OCI-LY7 (cell line): ENCODE measurements around the gene GALNT2. TPM values are rescaled to one million over a fixed set of nuclear protein-coding genes. Genes with fewer than 3 reads are reported as not detected.

Experiments
- BruUV-seq: library from RNA; stranded (reverse); fragments of 400-500 nt; replicated peaks from 2 replicates; lab custom pipeline; 2021; lab: Mats Ljungman, UMichigan
- CTCF ChIA-PET: fragments of 300-600 bp; sonication (Branson Sonifier 250); formaldehyde crosslinking; loops from one replicate; lab custom pipeline; 2022; ENCODE audit warnings: antibody characterized with exemption; ENCODE audit not compliant: unreplicated experiment; lab: Charles Lee
- POLR2A ChIA-PET: fragments of 300-600 bp; sonication (Branson Sonifier 250); formaldehyde crosslinking; loops from one replicate; lab custom pipeline; 2022; ENCODE audit warnings: antibody characterized with exemption; lab: Charles Lee
- DNase-seq: peaks from one replicate; pipeline ENCODE4 v3.0.0-alpha.2; 2015; ENCODE audit warnings: low spot score
- H2AFZ ChIP-seq: fragments of 200-600 bp; sonication (generic), shearing (Covaris generic); 2 replicates; pipeline ENCODE4 v1.6.1; 2014; ENCODE audit warnings: mild to moderate bottlenecking, antibody characterized with exemption, low read length, moderate library complexity
- H3K27ac ChIP-seq: fragments of 200-600 bp; sonication (generic); 2 replicates; pipeline ENCODE4 v1.5.1; 2014; ENCODE audit warnings: mixed run types, low read depth, mild to moderate bottlenecking, moderate library complexity, low read length, inconsistent platforms; ENCODE audit not compliant: poor library complexity, severe bottlenecking
- H3K36me3 ChIP-seq: fragments of 200-600 bp; sonication (generic); 2 replicates; pipeline ENCODE4 v1.6.1; 2014; ENCODE audit warnings: mild to moderate bottlenecking, antibody characterized with exemption, low read length, moderate library complexity, mixed read lengths; ENCODE audit not compliant: insufficient read depth
- H3K4me1 ChIP-seq: fragments of 200-600 bp; sonication (generic); 2 replicates; pipeline ENCODE4 v1.5.1; 2014; ENCODE audit warnings: mild to moderate bottlenecking, low read length; ENCODE audit not compliant: insufficient read depth, poor library complexity, severe bottlenecking
- H3K4me2 ChIP-seq: fragments of 200-600 bp; sonication (generic); 2 replicates; pipeline ENCODE4 v1.6.1; 2014; ENCODE audit warnings: mild to moderate bottlenecking, low read length
- H3K4me3 ChIP-seq: fragments of 200-600 bp; sonication (generic); 2 replicates; pipeline ENCODE4 v1.5.1; 2014; ENCODE audit warnings: mild to moderate bottlenecking, low read depth, low read length; ENCODE audit not compliant: poor library complexity, severe bottlenecking
- H3K79me2 ChIP-seq: fragments of 200-600 bp; sonication (generic); 2 replicates; pipeline ENCODE4 v1.6.1; 2016; ENCODE audit warnings: low read depth, mild to moderate bottlenecking, low read length, moderate library complexity, mixed read lengths; ENCODE audit not compliant: insufficient read depth
- H3K9me2 ChIP-seq: fragments of 200-600 bp; sonication (generic); 2 replicates; pipeline ENCODE4 v1.6.1; 2016; ENCODE audit warnings: mild to moderate bottlenecking, low read length, mixed read lengths; ENCODE audit not compliant: insufficient read depth
- H3K9me3 ChIP-seq: fragments of 200-600 bp; sonication (generic); 2 replicates; pipeline ENCODE4 v1.6.1; 2014; ENCODE audit warnings: mild to moderate bottlenecking, mixed run types, low read length, mixed read lengths
- H4K20me1 ChIP-seq: fragments of 200-600 bp; sonication (generic); 2 replicates; pipeline ENCODE4 v1.6.1; 2014; ENCODE audit warnings: mild to moderate bottlenecking, antibody characterized with exemption, low read length, moderate library complexity, mixed read lengths; ENCODE audit not compliant: insufficient read depth
- EZH2phosphoT487 ChIP-seq: fragments of 200-600 bp; sonication (generic); IDR thresholded peaks from 2 replicates; pipeline ENCODE4 v1.6.1; 2018; ENCODE audit warnings: low read depth, borderline replicate concordance, mild to moderate bottlenecking, mixed run types, antibody characterized with exemption, low read length, moderate library complexity, mixed read lengths
- intact Hi-C: fragments of 100-400 bp; cut with micrococcal nuclease; formaldehyde crosslinking; loops from one replicate; pipeline ENCODE4 v1.10.0; 2022; ENCODE audit not compliant: unreplicated experiment
- total RNA-seq, 2 experiments: library from RNA; depleted of rRNA in 1 of 2; stranded (reverse); fragments of >200 nt in 1 of 2; shearing (Covaris generic) in 1 of 2; gene quantifications; 2 replicates each; pipeline ENCODE4 v1.2.3, GENCODE V29; 2014 to 2022
- TF ChIP-seq, protein P1 (sequence below): fragments of 200-600 bp; sonication (generic); conservative IDR thresholded peaks from 2 replicates; pipeline ENCODE4 v1.5.1; 2014; ENCODE audit warnings: mild to moderate bottlenecking, antibody characterized with exemption, low read length, moderate library complexity, mixed read lengths

Gene GALNT2
- total RNA-seq, 2 experiments from 2014 or later = 29.9 to 67.3 TPM

DNA sequence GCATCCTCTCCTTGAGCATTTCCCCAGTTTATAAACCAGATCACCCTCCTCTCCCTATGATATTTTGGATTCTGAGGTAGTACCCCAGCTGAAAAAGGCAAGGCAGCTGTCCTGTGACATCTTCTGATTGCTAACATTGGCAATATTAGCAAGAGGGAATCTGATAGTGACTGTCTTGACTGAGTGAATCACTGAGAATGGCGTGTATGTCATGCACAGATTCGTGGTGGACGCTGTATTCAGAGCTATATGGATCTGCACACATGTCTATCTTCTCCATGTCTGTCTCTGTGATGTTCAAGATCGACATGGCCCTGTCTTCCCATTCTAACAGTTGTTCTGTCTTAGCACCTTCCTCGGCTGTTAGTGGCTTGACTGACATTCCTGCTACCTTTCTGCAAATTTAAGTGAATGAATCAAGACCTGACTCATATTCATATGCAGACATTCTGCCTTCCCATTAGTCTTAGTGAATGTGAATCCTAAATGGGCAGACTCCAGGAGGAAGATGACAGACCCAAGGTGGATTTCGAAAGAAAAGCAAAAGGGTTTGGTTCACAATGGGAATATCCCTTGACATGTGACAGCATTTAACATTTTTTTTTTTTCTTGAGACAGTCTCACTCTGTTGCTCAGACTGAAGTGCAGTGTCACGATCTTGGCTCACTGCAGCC, 261.4 kb downstream of the GALNT2 start:
- no peak overlapping the region for H2AFZ ChIP-seq
- DNase-seq = no peak
- H3K36me3 ChIP-seq = no peaks in the 10 kb centered on the region
- no peak for TF ChIP-seq EZH2phosphoT487
- TF ChIP-seq, protein P1, sequence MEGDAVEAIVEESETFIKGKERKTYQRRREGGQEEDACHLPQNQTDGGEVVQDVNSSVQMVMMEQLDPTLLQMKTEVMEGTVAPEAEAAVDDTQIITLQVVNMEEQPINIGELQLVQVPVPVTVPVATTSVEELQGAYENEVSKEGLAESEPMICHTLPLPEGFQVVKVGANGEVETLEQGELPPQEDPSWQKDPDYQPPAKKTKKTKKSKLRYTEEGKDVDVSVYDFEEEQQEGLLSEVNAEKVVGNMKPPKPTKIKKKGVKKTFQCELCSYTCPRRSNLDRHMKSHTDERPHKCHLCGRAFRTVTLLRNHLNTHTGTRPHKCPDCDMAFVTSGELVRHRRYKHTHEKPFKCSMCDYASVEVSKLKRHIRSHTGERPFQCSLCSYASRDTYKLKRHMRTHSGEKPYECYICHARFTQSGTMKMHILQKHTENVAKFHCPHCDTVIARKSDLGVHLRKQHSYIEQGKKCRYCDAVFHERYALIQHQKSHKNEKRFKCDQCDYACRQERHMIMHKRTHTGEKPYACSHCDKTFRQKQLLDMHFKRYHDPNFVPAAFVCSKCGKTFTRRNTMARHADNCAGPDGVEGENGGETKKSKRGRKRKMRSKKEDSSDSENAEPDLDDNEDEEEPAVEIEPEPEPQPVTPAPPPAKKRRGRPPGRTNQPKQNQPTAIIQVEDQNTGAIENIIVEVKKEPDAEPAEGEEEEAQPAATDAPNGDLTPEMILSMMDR = no peak
- no peaks in the 10 kb centered on the region for H3K9me3 ChIP-seq
- no TSS peak for BruUV-seq
- H3K9me2 ChIP-seq = no peaks in the 10 kb centered on the region
- CTCF ChIA-PET = no interaction called here
- no peak overlapping the region for H3K27ac ChIP-seq
- intact Hi-C loops = no loop called here
- no peak overlapping the region for H3K4me2 ChIP-seq
- H3K4me1 ChIP-seq = no peaks in the 10 kb centered on the region
- no peak overlapping the region for H3K4me3 ChIP-seq
- no peaks in the 10 kb centered on the region for H4K20me1 ChIP-seq
- no peaks in the 10 kb centered on the region for H3K79me2 ChIP-seq
- POLR2A ChIA-PET = interaction anchor here (0.6 kb wide), 1 partner anchor 419 kb away, joined by 4 read pairs; no protein-coding TSS in a partner anchor

DNA sequence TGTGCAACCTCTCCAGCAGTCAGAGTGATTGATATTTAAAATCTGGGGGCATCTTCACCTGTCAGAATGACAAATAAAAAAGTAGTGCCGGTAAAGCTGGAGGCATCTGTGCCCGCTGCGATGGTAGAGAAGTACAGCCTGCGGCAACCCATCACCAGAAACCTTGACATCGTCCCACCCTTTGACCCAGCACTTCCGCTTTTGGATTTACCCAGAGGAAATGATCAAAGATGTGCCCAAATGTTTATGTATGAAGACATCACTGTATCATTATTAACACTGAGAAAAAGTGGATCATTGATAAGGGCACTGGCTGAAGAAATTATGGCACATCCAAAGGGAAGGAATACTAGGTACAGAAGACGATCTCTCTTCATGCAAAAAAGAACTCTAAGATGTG, 263.1 kb downstream of the GALNT2 start:
- Histone ChIP-seq H3K36me3 (no peaks in the 10 kb centered on the region), H3K27ac (no peak overlapping the region), H3K9me3 (no peaks in the 10 kb centered on the region), H3K4me2 (no peak overlapping the region), H4K20me1 (no peaks in the 10 kb centered on the region), H2AFZ (no peak overlapping the region), H3K9me2 (no peaks in the 10 kb centered on the region), H3K79me2 (no peaks in the 10 kb centered on the region), H3K4me3 (no peak overlapping the region), H3K4me1 (no peaks in the 10 kb centered on the region)
- DNase-seq = no peak
- TF ChIP-seq, protein P1 = no peak
- TF ChIP-seq EZH2phosphoT487 = no peak
- intact Hi-C loops = no loop called here
- CTCF ChIA-PET = no interaction called here
- POLR2A ChIA-PET = interaction anchor here (0.6 kb wide), 1 partner anchor 1285 kb away, joined by 3 read pairs; no protein-coding TSS in a partner anchor
- no TSS peak for BruUV-seq
